Endothelial cell (in vitro differentiated cells): Measurements from ENCODE around the gene MRFAP1. TPM values are rescaled to one million over a fixed set of nuclear protein-coding genes. Genes with fewer than 3 reads are reported as not detected.

Experiments
- DNase-seq: peaks from one replicate; pipeline ENCODE4 v3.0.0; 2021; ENCODE audit warnings: low spot score
- H3K27ac Mint-ChIP-seq: one replicate; pipeline ENCODE4 v1.8.0; 2021; ENCODE audit warnings: mixed read lengths, inconsistent platforms; ENCODE audit not compliant: unreplicated experiment
- H3K27me3 Mint-ChIP-seq: one replicate; pipeline ENCODE4 v1.8.0; 2021; ENCODE audit warnings: mild to moderate bottlenecking, moderate library complexity, mixed read lengths, inconsistent platforms; ENCODE audit not compliant: unreplicated experiment
- H3K36me3 Mint-ChIP-seq: one replicate; pipeline ENCODE4 v1.8.0; 2021; ENCODE audit warnings: mild to moderate bottlenecking, low read depth, mixed read lengths, inconsistent platforms; ENCODE audit not compliant: unreplicated experiment
- H3K4me1 Mint-ChIP-seq: one replicate; pipeline ENCODE4 v1.8.0; 2021; ENCODE audit warnings: mild to moderate bottlenecking, mixed read lengths, inconsistent platforms; ENCODE audit not compliant: unreplicated experiment
- H3K4me3 Mint-ChIP-seq: one replicate; pipeline ENCODE4 v1.8.0; 2021; ENCODE audit warnings: mild to moderate bottlenecking, mixed read lengths, inconsistent platforms; ENCODE audit not compliant: unreplicated experiment
- H3K9me3 Mint-ChIP-seq: one replicate; pipeline ENCODE4 v1.8.0; 2021; ENCODE audit warnings: mixed read lengths, inconsistent platforms; ENCODE audit not compliant: unreplicated experiment
- CTCF ChIP-seq: fragments of 200-600 bp; sonication (generic); IDR thresholded peaks from one replicate; pipeline ENCODE4 v1.5.0; 2021; ENCODE audit warnings: antibody characterized with exemption; ENCODE audit not compliant: unreplicated experiment
- total RNA-seq: library from RNA; stranded (reverse); fragmentation: NEBNext Ultra II Directional; extraction: Animal tissue kit (Norgen Biotek cat#: 25700); gene quantifications from one replicate; pipeline ENCODE4 v1.2.1, GENCODE V29; 2021; ENCODE audit not compliant: unreplicated experiment

The MRFAP1 gene
- total RNA-seq, 1 donor from 2014 or later = 226 TPM

GRCh38 chr4:6687947-6688878 lies 47.7 kb downstream of the MRFAP1 start:
- no peaks in the 10 kb centered on the region for H3K9me3 Mint-ChIP-seq
- no peak for DNase-seq
- TF ChIP-seq CTCF = no peak
- H3K27me3 Mint-ChIP-seq = peaks cover 11% of the 10 kb centered on the region
- H3K36me3 Mint-ChIP-seq = peaks cover 9% of the 10 kb centered on the region
- H3K4me3 Mint-ChIP-seq = no peak overlapping the region
- no peak overlapping the region for H3K27ac Mint-ChIP-seq
- H3K4me1 Mint-ChIP-seq = no peaks in the 10 kb centered on the region

GRCh38 chr4:6688879-6689505 lies 48.5 kb downstream of the MRFAP1 start:
- Mint-ChIP-seq H3K9me3 (no peaks in the 10 kb centered on the region), H3K27ac (no peak overlapping the region)
- DNase-seq = no peak

GRCh38 chr4:6689506-6689960 lies 49.0 kb downstream of the MRFAP1 start:
- no peak for DNase-seq
- TF ChIP-seq CTCF = no peak
- H3K27me3 Mint-ChIP-seq = peaks cover 11% of the 10 kb centered on the region
- H3K9me3 Mint-ChIP-seq = no peaks in the 10 kb centered on the region
- H3K4me3 Mint-ChIP-seq = no peak overlapping the region
- peaks cover 9% of the 10 kb centered on the region for H3K4me1 Mint-ChIP-seq
- no peak overlapping the region for H3K27ac Mint-ChIP-seq
- H3K36me3 Mint-ChIP-seq = peaks cover 9% of the 10 kb centered on the region

More at GRCh38 chr4:6688879-6689505, 48.5 kb downstream of the MRFAP1 start:
- Mint-ChIP-seq H3K27me3 (peaks cover 11% of the 10 kb centered on the region), H3K36me3 (peaks cover 9% of the 10 kb centered on the region), H3K4me3 (no peak overlapping the region), H3K4me1 (peaks cover 6% of the 10 kb centered on the region)
- no peak for TF ChIP-seq CTCF

Other genes with a start within 250 kb of the MRFAP1 start
- 1.7 TPM for gene PPP2R2C, start 168.1 kb upstream of the MRFAP1 start, total RNA-seq
- gene MAN2B2, start 65.5 kb upstream of the MRFAP1 start, total RNA-seq = 12.5 TPM
- gene S100P, start 53.2 kb downstream of the MRFAP1 start, total RNA-seq = not detected
- gene MRFAP1L1, start 69.2 kb downstream of the MRFAP1 start, total RNA-seq = 43.0 TPM
- 20.9 TPM for gene BLOC1S4, start 75.5 kb downstream of the MRFAP1 start, total RNA-seq
- 27.2 TPM for gene KIAA0232, start 142.0 kb downstream of the MRFAP1 start, total RNA-seq